ENCODE results near the gene SP5. TPM values are rescaled to one million over a fixed set of nuclear protein-coding genes. Genes with fewer than 3 reads are reported as not detected.

SP5 gene

DNA sequence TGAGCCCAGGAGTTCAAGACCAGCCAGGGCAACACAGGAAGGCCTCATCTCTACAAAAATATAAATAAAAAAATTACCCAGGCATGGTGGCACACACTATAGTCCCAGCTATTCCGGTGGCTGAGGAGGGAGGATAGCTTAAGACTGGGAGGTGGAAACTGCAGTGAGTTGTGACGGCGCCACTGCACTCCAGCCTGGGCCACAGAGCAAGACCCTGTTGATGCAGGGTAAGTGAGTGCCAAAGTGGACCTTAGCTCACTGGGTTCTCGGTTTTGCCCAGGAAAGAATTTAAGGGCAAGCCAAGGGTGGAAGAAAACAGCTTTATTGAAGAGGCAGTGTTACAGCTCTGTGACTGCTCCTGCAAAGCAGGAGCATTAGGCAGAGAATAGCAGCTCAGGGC lies 48.1 kb downstream of the SP5 start:
- WGBS, result 97% methylated on average over 4 of the region's 4 CpGs
- no peak overlapping the region for H4K91ac ChIP-seq (ENCODE audit: low read length)
- no peak overlapping the region for H2BK15ac ChIP-seq (ENCODE audit: low read depth, poor library complexity, severe bottlenecking)
- H2BK120ac ChIP-seq (ENCODE audit: low read depth, low read length), result no peak overlapping the region
- no peak overlapping the region for H3K23ac ChIP-seq (ENCODE audit: low read length in 2 of 2)
- no peak overlapping the region for H3K14ac ChIP-seq (ENCODE audit: low read length in 2 of 2)
- H3K27ac ChIP-seq (ENCODE audit: low read length, poor library complexity, severe bottlenecking), result no peak overlapping the region
- no peak overlapping the region for H2AFZ ChIP-seq (ENCODE audit: low read depth, low read length)
- H3K27me3 ChIP-seq (ENCODE audit: control insufficient read depth in 1 of 2, insufficient read depth in 1 of 2, low read length in 2 of 2), result no peaks in the 10 kb centered on the region
- no peaks in the 10 kb centered on the region for H3K4me1 ChIP-seq (ENCODE audit: control insufficient read depth, insufficient read depth, low read depth, low read length)
- DNase-seq, result no peak
- no peak overlapping the region for H4K8ac ChIP-seq (ENCODE audit: low read length)
- no peak overlapping the region for H2BK12ac ChIP-seq (ENCODE audit: low read length in 2 of 2)
- H3K18ac ChIP-seq (ENCODE audit: low read depth in 1 of 2, low read length in 2 of 2), result no peak overlapping the region
- no peak overlapping the region for H3K9ac ChIP-seq (ENCODE audit: low read length)
- no peak overlapping the region for H2AK5ac ChIP-seq (ENCODE audit: low read length, severe bottlenecking)
- H3K4me2 ChIP-seq (ENCODE audit: low read length, poor library complexity, severe bottlenecking), result no peak overlapping the region
- no peak overlapping the region for H2BK5ac ChIP-seq (ENCODE audit: low read depth, low read length, poor library complexity, severe bottlenecking)
- H3K79me1 ChIP-seq (replicated peaks; ENCODE audit: low read length, poor library complexity, severe bottlenecking), result no peaks in the 10 kb centered on the region
- H3K4ac ChIP-seq (ENCODE audit: low read depth in 1 of 2, low read length in 2 of 2), result no peak overlapping the region
- H3K9me3 ChIP-seq (ENCODE audit: control insufficient read depth, low read length), result no peaks in the 10 kb centered on the region
- no peak overlapping the region for H3K4me3 ChIP-seq (ENCODE audit: insufficient read depth in 1 of 2, low read depth in 1 of 2, low read length in 2 of 2)
- no peaks in the 10 kb centered on the region for H3K36me3 ChIP-seq (ENCODE audit: control insufficient read depth in 1 of 2, insufficient read depth in 2 of 2, low read depth in 1 of 2, low read length in 2 of 2)

DNA sequence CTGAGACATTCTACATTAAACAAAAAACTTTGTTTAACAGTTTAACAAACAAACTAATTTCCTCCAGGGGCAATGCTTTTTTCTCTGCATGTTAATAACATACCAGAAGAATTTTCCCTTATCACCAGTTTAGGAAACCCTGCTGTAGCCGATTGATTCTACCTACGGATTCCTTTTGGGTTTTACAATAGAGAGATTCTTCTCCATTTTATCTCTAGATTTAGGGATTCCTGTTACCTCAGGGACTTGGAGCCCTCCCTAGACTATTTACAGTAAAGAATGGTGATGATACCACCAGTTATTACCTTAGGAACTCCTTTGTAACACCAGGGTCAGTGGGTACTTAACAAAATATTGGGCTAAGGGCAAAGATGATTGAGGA lies 49.7 kb downstream of the SP5 start:
- no peak overlapping the region for H2BK12ac ChIP-seq (ENCODE audit: low read length in 2 of 2)
- no peak overlapping the region for H3K18ac ChIP-seq (ENCODE audit: low read depth in 1 of 2, low read length in 2 of 2)
- no CpG with 5 or more reads among the region's 2 CpGs for WGBS
- H3K9me3 ChIP-seq (ENCODE audit: control insufficient read depth, low read length), result no peaks in the 10 kb centered on the region
- no peak overlapping the region for H3K4ac ChIP-seq (ENCODE audit: low read depth in 1 of 2, low read length in 2 of 2)
- no peak overlapping the region for H3K23ac ChIP-seq (ENCODE audit: low read length in 2 of 2)
- no peaks in the 10 kb centered on the region for H3K36me3 ChIP-seq (ENCODE audit: control insufficient read depth in 1 of 2, insufficient read depth in 2 of 2, low read depth in 1 of 2, low read length in 2 of 2)
- H3K79me1 ChIP-seq (replicated peaks; ENCODE audit: low read length, poor library complexity, severe bottlenecking), result no peaks in the 10 kb centered on the region
- no peak overlapping the region for H3K9ac ChIP-seq (ENCODE audit: low read length)
- DNase-seq, result no peak
- H2AFZ ChIP-seq (ENCODE audit: low read depth, low read length), result no peak overlapping the region
- no peak overlapping the region for H2BK15ac ChIP-seq (ENCODE audit: low read depth, poor library complexity, severe bottlenecking)
- H2AK5ac ChIP-seq (ENCODE audit: low read length, severe bottlenecking), result no peak overlapping the region
- H4K8ac ChIP-seq (ENCODE audit: low read length), result no peak overlapping the region
- no peak overlapping the region for H2BK5ac ChIP-seq (ENCODE audit: low read depth, low read length, poor library complexity, severe bottlenecking)
- no peak overlapping the region for H3K4me2 ChIP-seq (ENCODE audit: low read length, poor library complexity, severe bottlenecking)
- H4K91ac ChIP-seq (ENCODE audit: low read length), result no peak overlapping the region
- H3K27ac ChIP-seq (ENCODE audit: low read length, poor library complexity, severe bottlenecking), result no peak overlapping the region
- no peak overlapping the region for H2BK120ac ChIP-seq (ENCODE audit: low read depth, low read length)
- no peak overlapping the region for H3K14ac ChIP-seq (ENCODE audit: low read length in 2 of 2)
- H3K4me1 ChIP-seq (ENCODE audit: control insufficient read depth, insufficient read depth, low read depth, low read length), result no peaks in the 10 kb centered on the region
- no peaks in the 10 kb centered on the region for H3K27me3 ChIP-seq (ENCODE audit: control insufficient read depth in 1 of 2, insufficient read depth in 1 of 2, low read length in 2 of 2)
- no peak overlapping the region for H3K4me3 ChIP-seq (ENCODE audit: insufficient read depth in 1 of 2, low read depth in 1 of 2, low read length in 2 of 2)

DNA sequence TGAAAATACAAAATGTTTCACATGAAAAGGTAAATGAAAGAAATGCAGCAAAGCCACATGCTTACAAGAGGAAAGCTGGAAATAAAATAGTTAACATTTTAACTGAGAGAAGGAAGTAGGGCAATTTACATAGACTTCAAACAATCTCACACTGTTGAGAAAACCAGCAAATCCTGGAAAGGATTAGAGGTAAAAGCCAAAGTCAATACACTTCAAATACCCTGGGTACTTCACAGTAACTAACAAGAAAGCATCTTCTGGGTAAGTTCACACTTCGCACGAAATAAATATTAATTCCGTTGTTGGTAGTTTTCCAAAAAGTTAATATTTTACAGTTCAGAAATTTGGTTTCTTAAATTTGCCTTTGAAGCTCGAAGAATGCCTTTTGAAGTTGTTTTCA lies 51.6 kb downstream of the SP5 start:
- H2AFZ ChIP-seq (ENCODE audit: low read depth, low read length), result no peak overlapping the region
- H3K9me3 ChIP-seq (ENCODE audit: control insufficient read depth, low read length), result no peaks in the 10 kb centered on the region
- H2BK5ac ChIP-seq (ENCODE audit: low read depth, low read length, poor library complexity, severe bottlenecking), result no peak overlapping the region
- no peak overlapping the region for H2BK120ac ChIP-seq (ENCODE audit: low read depth, low read length)
- H2AK5ac ChIP-seq (ENCODE audit: low read length, severe bottlenecking), result no peak overlapping the region
- H3K4me1 ChIP-seq (ENCODE audit: control insufficient read depth, insufficient read depth, low read depth, low read length), result peaks cover 5% of the 10 kb centered on the region
- no peak overlapping the region for H3K4ac ChIP-seq (ENCODE audit: low read depth in 1 of 2, low read length in 2 of 2)
- no peak overlapping the region for H3K4me3 ChIP-seq (ENCODE audit: insufficient read depth in 1 of 2, low read depth in 1 of 2, low read length in 2 of 2)
- H3K23ac ChIP-seq (ENCODE audit: low read length in 2 of 2), result no peak overlapping the region
- no peak overlapping the region for H2BK12ac ChIP-seq (ENCODE audit: low read length in 2 of 2)
- H2BK15ac ChIP-seq (ENCODE audit: low read depth, poor library complexity, severe bottlenecking), result no peak overlapping the region
- no peak overlapping the region for H4K8ac ChIP-seq (ENCODE audit: low read length)
- no peak overlapping the region for H3K18ac ChIP-seq (ENCODE audit: low read depth in 1 of 2, low read length in 2 of 2)
- 72% methylated on average over 4 of the region's 4 CpGs for whole genome bisulfite sequencing
- H3K4me2 ChIP-seq (ENCODE audit: low read length, poor library complexity, severe bottlenecking), result no peak overlapping the region
- no peak for DNase-seq
- H3K27ac ChIP-seq (ENCODE audit: low read length, poor library complexity, severe bottlenecking), result no peak overlapping the region
- H3K9ac ChIP-seq (ENCODE audit: low read length), result no peak overlapping the region
- no peaks in the 10 kb centered on the region for H3K79me1 ChIP-seq (replicated peaks; ENCODE audit: low read length, poor library complexity, severe bottlenecking)
- H3K36me3 ChIP-seq (ENCODE audit: control insufficient read depth in 1 of 2, insufficient read depth in 2 of 2, low read depth in 1 of 2, low read length in 2 of 2), result no peaks in the 10 kb centered on the region
- H4K91ac ChIP-seq (ENCODE audit: low read length), result no peak overlapping the region
- H3K14ac ChIP-seq (ENCODE audit: low read length in 2 of 2), result no peak overlapping the region
- no peaks in the 10 kb centered on the region for H3K27me3 ChIP-seq (ENCODE audit: control insufficient read depth in 1 of 2, insufficient read depth in 1 of 2, low read length in 2 of 2)

Small RNAs within 50 kb of the gene (small RNA-seq; reads per million reads assigned to genes)
- not detected for gene RF02271 (ENCODE audit: low read depth)

Measured in mesenchymal stem cell (in vitro differentiated cells and primary cell).